Measurements from ENCODE around the gene RANBP3L. TPM values are rescaled to one million over a fixed set of nuclear protein-coding genes. Genes with fewer than 3 reads are reported as not detected.
"Not testable (repeated sequence)": the region's sequence is repeated elsewhere in the genome, so short reads cannot be mapped to it uniquely, and the experiment has no call there.

RANBP3L gene
- polyA plus RNA-seq, 1 donor, result 8.0 TPM

DNA sequence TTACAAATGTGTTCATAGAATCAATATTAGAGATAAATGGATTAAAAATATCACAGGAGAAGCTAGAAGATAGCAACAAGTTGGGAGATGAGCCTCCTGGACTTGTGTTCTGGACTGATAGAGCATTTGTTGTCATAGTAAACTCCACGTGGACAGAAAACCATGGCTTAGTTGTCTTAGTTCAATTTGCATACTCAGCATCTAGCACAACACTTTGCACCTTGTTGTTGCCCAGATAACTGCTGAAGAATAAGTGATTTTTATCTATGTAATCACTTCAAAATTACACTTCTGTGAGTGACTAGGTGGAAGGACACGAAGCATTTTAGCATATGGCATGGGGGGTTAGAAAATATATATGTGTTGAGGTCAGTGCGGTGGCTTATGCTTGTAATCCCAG lies 4.0 kb downstream of the RANBP3L start:
- DNase-seq, result no peak

DNA sequence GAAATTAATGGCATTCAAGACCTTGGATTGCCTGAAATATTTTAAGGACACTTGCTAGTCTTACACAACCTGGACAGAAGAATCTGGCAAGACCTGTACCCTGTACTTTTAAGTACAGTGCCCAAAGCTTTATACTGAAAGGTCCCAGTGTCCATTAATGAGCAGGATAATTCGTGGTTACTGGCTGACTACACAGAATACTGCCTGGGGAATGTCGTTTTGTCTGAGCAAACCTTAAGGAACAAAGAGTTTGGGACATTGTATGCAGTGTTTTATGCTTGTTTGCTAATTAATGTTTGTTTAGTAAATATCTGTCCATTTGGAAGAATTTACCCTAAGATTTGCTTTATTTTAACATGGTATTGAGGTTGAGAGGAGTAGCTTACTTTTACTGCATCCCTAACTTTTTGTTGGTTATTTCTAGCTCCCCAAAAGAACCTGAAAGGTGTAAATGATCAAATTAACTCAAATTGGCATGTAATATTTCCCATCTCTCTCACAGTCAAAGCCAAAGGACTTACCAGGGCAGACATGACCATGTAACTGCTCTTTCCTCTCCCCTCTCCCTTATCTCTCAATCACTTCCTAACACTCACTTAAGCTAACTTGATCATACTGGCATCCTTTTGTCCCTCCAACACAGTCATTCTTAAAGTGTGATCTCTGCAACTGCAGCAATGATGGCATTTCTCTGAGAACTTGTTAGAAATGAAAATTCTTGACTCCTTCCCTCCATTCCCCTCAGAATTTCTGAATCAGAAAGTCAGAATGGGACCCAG lies 15.7 kb downstream of the RANBP3L start:
- no peak for DNase-seq

DNA sequence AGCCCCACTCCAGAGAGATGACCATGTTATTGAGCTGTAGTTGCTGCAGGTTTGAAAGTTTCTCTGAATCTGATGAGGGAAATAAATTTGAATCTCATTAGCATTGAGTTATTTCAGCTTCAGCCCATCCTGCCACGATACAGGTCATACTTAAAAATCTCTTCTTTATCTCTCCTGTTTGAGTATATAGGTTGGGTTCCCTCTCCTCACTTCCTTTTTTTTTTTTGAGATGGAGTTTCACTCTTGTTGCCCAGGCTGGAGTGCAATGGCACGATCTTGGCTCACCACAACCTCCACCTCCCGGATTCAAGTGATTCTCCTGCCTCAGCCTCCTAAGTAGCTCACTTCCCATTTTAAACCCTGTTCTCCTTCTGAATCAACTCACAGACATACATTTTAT lies 17.9 kb downstream of the RANBP3L start:
- DNase-seq, result not testable (repeated sequence)

DNA sequence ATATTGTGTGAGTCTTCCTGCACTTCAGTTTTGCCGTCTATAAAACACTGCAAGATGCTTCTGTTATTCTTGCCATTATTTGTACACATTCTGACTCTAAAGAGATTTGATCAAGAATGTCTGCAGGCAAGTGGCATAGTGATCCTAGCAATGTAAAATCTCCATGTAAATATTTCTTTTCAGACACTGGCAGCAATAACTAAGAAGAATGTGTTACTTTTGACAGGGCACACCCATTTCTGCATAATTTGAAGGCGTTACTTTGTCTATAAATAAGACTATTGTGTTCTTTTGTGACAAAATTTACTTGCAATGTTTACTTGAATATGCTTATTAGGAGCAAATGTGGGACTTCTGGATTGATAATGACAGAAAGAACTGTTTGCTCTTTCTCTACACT lies 20.1 kb downstream of the RANBP3L start:
- DNase-seq, result no peak

DNA sequence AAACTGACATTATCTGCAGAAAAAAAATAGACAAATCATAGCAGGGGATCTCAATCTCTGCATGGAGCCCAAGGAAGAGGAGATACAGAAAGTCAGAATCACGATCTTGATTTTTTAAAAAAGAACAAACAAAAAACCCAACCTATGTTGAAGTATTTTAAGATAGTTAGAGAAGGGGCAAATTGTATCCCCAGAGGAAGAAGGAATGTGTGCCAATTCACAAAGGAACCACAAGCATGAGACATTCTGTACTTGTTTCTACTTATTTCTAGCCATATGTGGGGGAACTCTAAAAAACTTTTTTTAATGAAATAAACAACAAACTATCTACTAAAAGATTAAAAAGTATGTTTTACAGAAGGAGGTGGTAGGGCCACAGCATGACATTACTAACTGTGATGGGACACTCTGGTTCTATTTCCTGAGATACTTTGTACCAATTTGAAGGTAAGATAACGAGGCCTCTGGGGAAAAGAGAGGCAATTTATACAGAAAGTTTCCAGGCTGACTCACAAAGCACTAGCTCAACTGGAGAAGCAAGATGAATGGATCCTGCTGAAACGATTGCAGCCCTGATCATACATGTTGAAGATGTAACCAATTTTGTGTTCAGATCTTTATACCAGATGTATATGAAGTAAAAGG lies 22.5 kb downstream of the RANBP3L start:
- no peak for DNase-seq

DNA sequence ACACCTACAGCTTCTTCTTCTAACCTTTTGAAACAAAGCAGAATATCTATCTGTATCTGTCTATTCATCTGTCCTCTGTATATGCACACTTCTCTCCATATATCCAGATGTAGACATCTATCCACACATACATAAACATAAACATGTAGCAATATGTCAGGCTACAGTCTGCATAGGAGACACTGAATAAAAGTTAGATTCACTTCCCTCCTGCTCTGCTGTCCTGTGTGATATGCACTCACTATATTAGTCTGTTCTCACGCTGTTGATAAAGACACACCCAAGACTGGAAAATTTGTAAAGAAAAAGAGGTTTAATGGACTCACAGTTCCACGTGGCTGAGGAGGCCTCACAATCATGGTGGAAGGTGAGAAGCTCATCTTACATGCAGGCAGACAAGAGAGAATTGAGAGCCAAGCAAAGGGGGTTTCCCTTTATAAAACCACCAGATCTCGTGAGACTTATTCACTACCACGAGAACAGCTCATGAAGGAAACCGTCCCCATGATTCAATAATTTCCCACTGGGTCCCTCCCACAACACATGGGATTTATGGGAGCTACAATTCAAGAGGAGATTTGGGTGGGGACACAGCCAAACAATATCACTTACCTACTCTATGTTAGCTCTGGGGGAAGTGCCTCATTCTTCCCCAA lies 24.1 kb downstream of the RANBP3L start:
- no peak for DNase-seq

DNA sequence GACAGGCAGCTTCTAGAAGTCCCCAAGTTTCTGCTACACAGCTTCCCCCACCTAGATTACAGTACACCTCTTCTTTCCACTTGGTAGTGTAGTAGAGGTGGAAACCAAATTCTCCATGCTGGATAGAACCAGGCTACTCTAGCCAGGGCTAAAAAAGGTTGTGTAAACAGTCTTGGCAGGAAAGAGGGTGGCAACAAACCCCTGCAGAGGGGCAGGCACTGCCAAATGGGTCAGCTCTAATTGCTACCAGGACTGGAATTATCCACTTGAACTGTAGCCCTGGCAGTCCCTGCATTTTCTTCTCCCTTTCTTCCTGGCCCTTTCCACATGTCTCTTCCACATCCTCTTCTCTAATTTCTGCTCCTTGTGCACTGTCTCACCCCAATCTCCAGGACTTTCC lies 24.8 kb downstream of the RANBP3L start:
- DNase-seq, result no peak

DNA sequence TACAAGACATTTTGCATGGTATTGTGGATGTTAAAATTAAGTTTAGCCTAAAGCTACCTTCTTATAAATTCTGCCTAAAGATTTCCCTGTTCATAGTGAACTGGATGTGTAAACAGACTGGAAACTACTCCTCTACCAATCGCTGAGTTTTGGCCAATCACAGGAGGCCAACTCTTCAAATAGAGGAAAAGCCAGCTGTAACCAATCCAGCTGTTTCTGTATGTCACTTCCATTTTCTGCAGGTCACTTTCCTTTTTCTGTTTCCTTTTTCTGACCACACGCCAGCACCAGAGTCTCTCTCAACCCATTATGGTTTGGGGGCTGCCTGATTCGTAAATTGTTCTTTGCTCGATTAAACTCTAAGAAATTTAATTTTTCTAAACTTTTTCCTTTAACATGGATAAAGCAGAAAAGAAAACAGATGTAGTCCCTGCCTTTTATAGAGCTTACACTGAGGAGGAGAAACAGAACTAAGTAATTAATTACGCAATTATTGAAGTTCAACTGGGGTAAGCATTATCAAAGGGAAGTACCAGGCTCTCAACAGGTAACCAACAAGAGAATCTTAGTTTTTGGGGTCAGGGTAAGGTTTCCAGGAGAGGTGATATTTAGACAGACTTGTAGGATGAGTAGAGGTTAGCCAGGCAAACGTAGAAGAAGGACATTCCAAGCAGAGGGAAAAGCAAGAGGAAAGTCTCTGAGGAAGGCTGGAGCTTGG lies 27.7 kb downstream of the RANBP3L start:
- DNase-seq, result no peak

DNA sequence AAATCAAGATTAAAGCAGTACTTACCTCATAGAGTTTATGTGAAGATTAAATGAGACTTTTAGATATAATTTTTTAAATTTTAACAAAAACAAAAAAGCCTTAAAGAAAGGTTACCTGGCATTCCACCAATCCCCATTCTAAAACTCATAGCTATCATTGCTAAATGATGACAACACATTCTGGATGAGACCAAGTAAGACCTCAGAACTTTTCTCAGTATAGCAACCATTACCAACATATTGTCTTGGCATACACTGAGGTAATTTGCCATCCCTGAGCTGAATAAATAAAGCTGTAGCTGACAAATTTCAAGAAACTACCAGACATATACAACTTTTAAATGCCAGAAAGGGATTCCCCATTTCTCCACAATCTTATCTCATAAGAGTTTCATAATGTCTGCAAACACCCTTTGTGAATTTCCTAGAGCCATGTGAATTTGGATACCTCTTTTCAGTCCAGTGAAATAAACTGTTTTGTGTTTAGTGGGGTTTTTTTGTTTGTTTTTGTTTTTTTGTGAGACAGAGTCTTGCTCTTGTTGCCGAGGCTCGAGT lies 29.5 kb downstream of the RANBP3L start:
- DNase-seq, result no peak

DNA sequence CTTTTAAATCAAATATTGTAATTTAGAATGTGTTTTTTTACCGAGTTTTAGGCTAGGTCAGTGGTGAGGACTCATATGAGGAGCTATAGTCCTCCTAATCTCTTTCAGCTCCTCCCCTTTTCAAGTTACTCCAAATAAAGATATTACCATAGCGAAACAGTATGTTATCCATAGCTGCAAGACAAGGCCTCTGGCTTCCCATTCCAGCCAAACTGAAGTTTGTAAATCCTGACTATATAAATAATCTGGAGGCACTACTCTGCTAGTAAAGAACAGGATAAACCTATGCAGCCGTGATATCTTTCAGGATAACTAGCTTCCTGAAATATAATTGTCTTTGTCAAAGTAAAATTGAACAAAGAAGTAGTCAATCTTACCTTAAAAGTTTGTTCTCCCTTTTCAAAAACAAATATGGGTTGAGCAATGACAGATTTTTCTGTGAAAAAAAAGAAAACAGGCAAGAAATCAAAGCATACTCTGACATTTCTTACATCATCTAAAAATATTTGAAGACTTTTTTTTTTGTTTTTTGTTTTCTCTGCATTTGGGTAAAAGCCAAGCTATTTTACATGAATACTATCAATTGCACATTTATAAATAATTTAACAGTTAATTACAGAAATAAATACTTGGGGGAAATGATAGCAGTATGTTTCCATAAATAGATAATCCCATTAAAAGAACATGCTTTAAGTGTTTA lies 30.7 kb downstream of the RANBP3L start:
- no peak for DNase-seq

DNA sequence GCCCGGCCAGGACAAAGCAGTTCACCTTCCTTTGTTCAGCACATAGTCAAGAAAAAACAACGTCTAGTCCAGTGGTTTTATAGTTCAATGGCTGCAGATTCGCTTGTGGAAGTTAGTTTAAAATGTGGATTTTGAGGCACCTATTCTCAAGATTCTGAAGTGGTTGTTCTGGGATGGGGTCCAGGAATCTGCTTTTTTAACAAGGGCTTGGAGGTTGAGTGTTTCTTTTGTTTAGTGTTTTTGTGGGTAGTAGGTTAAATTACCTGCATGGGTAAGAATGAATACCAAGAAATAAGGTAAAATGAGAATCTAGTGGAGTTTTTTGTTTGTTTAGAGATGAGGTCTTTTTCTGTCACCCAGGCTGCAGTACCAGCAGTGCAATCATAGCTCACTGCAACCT lies 31.5 kb downstream of the RANBP3L start:
- DNase-seq, result no peak

DNA sequence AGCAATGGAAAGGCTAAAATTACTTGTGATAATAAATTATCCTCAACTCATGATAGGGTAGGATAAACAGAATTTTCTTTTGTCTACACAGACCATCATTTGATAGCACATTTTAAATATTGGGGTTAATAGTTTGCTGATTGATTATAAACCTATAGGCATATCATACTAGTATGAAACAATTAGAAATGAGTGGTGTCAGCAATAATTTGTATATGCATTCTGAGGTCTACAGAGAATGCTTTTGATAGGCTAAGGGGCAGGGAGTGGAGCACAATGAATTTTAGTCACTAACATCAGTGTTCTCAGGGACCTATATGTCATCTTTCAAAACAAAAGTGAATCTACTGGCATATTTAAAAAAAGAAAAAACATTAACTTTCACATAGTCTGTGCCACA lies 32.2 kb downstream of the RANBP3L start:
- DNase-seq, result no peak

DNA sequence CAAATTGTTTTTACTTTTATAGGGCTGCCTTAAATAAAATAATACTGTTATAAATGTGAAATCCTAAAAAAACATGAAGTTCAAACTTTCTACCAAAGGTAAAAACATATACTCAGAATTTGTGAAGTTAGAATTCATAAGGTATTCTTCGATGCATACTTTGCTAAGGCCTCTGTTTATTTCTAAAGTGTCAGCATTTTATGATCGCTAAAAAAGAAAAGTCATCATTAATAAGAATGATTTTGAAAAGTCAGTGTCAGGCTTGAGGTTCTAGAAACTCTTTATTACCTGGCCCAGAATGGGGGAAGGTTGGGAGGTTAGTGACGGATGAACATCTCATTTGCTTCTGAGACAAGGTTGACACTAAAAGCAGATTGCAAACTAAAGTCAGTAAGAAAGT lies 33.8 kb downstream of the RANBP3L start:
- no peak for DNase-seq

DNA sequence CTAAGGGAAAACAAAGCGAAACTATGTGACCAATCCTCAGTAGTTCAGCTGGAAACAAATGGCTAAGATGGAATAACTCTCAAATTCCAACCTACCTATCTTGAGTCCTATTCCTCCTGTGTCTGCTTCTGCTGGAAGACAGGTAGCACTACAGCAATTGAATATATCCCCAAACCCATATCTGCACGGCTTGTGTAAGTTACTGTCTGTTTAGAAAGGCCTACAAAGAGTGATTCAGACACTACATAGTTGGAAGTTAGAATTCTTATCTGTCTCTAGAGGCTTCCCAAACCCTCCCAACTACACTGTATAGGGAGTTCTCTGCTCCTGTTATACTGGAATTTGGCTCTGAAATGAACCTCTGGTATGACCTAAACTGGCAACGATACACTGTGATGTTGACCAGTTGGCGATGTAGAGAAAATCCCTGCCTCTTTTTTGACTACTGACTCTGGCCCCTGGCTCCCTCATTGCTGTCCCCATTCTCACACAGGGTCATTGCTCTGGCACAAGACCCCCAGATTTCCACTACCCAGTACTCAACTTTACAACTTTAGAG lies 37.4 kb downstream of the RANBP3L start:
- DNase-seq, result no peak

DNA sequence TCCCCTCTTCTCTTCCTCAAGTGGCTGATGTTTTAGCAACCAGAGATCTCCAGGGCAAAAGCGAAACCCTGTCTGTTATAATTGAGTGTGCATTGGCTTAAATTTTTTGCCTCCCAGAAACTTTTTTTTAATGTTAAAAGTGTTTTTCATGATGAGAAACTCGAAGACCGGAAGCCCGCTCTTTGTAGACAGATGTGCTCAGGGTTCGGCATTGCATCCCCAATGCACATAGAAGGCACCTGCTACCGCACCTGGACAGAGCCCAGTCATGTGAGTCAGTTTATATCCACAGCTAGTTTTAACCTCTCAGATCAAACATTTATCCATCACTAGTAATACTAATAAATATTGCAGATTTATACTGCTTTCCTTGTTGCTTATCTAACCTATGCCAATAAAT lies 40.5 kb downstream of the RANBP3L start:
- no peak for DNase-seq

DNA sequence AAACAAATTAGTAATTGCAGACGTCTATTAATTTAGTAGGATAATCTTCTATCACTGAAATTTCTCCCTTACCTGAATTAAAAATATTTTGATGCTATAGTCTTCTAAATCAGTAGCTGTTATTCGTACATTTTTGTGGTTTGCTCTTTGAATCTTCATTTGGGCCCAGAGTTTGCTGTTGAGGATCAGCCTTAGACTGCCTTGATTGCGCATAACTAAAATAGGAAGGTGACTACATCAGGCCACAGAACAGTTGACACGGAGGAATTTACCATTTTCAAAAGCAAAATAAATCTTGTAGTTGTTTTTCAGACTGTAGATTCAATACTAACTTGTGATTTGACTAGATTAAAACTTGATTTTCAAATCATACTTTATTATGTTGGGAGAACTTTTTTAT lies 48.1 kb downstream of the RANBP3L start:
- no peak for DNase-seq

DNA sequence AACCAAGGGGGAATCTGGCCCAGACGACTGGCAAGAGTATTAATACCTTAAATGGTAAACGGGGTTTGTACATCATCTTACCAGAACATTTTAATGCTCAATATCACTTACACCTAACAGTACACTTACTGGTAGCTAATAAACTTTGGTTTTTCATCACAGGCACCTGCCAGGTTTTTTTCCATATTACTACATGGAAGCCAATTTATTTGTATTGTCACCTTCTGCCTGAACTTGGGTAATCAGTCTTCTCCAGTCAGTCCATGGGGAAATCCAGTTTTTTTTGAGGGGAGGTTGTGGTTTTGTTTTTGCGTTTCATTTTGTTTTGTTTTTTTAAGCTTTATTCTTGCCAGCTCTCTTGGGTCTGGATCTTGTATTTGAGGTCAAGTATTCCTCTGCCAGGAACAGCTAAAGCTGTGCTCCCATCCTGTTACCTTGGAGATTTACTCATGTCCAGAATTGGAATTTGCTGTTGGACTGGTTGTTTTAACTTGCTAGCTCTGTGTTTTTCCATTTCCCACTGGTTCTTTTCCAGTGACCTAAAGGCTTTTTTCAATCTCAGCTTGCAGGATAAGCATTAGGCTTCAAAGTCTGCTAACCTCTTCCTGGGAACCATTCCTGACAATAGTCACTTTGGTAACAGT lies 48.9 kb downstream of the RANBP3L start:
- no peak for DNase-seq

DNA sequence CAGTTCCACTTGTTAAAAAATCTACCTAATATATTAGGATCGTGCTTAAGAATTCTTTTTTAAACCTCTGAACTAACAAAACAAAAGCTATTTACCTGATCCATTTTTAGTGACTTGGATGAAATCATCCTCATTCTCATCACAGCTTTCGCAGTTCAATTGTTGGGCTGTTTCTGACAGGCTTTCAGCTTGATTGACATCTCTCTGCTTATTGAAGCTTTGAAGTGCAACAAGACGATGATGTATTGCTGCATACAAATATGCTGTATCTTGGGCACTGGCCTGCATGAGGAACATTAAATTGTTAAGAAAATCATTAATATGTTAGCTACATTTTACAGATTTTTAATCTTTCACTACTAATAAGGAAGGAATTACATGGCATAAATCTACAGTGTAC lies 50.5 kb downstream of the RANBP3L start:
- DNase-seq, result no peak

DNA sequence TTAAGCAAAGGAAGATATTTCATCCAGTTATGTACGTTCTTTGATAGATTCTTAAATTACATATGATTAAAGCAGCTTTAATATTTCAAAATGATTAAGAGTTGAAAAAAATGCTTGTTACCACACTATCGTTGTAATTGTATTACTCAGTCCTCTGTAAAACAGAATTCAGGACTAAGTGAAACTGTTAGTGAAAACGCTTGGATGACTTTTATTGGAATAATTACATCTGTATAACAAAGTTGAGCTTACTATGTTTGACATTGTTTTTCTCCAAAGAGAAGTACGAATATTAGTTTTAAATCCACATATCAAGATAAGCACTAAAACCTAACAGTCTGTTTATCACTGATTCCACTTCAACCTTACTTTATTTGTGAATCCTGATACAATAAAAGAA lies 51.3 kb downstream of the RANBP3L start:
- DNase-seq, result no peak

DNA sequence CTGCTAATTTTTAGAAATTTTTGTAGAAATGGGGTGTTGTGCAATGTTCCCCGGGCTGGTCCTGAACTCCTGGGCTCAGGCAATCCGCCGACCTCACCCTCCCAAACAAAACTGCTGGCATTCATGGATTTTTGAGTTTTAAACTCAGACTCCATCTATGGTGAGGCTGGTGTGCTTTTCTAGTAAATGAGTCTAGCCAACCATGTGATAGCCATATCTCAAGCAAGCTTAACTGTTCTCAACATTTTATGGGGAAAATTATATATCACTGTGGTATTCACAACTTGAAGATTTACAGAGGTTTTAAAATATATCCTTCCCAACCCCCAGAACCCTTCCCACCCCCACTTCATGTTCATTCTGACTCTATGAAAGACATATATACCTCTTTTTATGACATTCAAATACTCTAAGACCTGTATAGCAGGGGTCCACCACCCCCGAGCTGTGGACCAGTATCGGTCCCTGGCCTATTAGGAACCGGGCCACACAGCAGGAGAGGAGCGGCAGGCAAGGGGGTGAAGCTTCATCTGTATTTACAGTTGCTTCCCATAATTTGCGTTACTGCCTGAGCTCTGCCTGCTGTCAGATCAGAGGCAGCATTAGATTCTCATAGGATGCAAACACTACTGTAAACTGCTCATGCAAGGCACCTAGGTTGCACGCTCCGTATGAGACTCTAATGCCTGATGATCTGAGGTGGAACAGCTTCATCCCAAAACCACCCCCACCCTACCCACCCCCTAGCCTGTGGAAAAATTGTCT lies 55.5 kb downstream of the RANBP3L start:
- no peak for DNase-seq
